DMS79 (cell line): Measurements from ENCODE around the gene FCMR.

ENCODE experiments used
- DNase-seq: peaks from one replicate; lab custom pipeline; 2025; lab: John Stamatoyannopoulos, UW

FCMR gene

DNA sequence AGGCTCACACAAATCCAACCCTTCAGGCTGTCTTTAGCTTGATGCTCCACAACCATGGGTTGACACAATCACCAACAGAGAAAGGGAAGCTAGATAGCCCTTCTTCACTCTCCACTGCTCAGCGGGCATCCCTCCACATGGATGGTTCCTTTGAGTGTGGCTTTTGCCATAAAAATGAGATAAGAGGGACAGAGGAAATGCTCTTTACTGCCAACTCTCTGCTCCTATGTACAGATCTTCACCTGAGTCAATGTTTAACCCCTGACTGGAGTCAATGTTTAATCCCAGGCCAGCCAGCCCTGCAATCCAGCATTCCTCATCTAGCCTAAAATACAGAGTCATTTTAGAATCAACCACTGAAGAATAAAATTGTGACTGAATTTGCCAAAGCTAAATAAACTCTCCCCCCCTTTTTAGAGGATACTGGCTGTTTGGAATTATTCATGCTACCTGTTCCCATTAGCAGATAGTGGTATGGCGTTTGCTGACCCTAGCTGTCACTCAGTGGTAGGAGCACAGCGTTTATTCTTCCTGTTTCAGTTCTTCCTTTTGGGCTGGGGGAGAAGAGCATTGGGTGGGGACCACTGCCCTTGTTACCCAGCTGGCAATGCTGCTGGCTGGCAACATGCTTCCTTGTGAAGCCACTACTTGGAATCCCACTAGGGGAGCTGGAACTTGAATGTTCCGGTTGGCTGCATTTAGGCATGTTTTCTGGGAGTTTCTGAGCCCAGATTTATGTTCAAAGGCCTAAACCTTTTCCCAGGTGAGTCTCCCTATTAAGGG is 29.8 kb upstream of the FCMR start:
- no peak for DNase-seq

DNA sequence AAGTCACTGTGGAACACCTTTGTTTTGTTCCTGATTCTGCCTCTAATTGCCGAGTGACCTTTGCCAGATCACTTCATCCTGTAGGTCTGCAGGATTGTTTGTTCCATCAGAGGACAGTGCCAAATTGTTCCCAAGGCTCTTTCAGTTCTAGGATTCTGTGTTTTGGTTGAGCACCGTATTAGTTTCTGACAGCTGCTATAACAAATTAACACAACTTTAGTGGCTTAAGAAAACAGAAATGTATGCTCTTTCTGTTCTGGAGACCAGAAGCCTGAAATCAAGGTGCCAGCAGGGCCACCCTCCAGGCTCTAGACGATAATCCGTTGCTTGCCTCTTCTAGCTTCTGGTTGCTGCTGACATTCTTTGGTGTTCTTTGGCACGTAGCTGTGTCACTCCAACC is 27.9 kb upstream of the FCMR start:
- DNase-seq, result no peak

DNA sequence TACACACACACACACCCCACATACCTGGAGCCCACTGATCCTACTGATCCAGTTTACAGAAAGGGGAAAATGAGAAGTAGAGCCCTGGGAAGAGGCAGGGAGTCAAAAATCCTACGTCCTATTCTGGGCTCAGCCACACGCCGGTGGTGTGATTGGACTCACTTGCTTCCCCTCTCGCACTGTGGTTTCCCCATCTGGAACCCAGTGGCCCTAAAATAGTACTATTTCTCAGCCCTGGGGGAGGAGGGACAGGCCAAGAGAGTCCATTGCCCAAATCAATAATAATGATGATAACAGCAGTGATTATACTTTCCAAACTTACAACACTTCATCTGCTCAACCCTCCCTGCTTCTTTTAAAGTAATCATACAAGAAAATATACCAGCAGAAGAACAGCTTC is 27.5 kb upstream of the FCMR start:
- no peak for DNase-seq

DNA sequence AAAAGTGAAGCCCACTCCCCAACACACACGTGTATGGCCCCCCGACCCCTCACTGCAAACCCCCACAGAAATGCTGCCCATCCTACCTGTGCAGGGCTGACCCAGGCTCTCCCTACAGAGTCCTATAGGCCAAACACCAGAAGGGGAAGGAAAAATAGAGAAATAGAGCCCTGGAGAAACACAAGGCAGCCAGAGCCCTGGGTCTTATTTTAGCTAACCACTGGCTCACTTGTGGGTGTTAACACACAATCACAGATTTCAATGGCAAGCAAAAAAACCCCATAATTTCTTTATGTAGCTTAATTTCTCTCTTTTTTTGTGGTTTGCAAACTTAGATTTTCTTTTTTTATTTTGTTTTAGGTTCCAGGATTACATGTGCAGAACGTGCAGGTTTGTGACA is 25.5 kb upstream of the FCMR start:
- DNase-seq, result no peak

DNA sequence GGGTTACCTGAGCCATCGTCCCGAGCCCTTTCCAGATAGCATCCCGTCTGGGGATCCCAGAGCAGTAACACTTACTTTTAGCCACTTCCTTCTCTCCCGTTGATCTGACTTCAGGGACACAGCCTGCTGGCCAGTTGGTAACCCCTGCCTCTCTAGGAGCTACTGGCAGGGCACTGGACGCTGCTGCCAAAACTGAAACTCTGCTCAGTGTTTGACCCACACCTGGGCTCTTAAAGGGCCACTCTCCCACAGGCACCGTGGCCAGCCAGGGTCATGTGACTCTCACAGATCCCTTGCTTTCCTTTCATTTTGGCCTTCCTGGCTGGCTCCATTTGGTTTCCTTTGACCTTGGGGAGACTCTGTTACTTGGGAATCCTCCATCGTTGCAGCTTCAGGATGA is 24.5 kb upstream of the FCMR start, which contains the start of gene PIGR:
Gene PIGR, minus strand, starts transcription at position 206 of the 400 bp plus-strand sequence. CDS start 5,935 bp downstream, outside the sequence.
- no peak for DNase-seq

DNA sequence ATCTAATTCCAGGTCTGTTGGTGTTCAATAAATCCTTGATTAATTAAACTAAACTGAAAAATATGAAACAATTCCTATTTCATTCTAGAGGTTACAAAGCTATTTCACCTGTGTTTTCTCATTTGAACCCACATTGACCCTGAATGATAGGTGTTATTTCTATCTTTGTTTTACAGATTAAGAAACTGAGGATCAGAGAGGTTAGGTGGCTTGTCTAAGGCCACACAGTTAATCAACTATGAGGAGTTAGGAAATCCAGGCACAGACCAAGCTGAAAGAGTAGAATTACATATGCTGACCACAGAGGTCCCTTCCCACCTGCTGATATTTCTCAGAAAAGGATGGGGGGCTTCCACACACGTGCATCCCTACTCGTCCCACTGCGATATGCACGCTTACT is 24.0 kb upstream of the FCMR start:
- DNase-seq, result no peak

DNA sequence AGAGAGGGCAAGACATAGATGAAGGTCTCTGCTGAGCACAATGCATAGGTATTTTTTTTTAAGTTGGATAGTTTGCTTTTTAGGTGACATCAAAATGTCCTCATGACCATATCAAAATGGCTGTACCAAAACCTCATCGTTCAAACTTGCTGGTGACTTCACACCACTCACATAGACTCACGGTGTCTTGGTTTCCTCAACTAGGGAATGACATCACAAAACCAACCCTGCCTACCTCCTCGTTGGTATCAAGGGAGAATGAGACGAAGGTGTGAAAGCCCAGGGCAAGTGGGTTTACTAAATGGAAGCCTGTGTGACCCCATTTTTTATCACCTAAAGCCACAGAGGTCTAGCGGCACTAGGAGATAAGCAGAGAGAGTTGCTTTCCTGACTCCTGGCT is 23.0 kb upstream of the FCMR start:
- DNase-seq, result no peak

DNA sequence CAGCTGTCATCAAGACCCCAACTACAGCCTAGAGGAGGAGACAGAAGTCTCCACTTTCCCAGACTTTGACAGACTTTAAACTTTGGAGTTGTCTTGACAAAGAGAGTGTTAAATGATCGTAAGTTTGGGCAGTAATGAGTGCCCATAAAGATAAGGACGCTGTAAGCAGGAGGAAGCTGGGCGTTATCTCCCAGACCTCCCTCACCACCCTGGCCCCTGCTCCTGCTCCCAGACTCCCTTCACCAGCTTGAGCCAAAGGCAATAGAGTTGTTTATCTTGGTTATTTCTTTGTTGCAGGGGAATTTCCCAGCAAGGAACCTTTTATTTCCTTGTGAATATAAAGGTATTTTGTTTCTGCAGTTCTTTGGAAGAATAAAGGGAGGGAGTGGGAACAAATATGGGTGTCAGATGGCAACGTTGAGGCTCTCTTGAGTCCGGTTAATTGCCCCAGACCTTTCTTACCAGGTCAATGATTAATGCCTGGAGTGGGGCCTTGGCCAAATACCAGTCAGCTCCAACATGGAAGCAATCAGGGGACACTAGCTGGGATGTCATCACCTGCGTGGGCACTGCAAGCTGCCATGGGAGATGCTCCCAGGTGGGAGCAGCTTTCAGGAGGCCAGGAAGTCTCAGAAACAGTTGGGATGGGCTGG is 20.2 kb upstream of the FCMR start:
- no peak for DNase-seq

DNA sequence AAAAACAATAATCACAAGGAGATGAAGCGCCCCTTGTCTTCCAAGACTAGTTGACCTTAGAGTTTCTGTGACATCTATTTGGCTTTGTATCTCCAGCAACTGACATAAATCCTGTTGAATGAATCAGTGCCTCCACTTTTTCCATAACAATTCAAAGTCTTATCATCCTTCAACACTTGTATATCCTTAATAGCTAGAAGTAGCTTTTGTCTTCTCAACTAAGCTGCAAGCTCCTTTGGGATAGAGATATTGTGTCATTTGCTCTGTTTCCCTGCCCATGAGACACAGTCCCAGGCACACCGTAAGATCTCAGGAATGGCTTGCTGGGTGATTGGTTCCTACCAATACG is 18.8 kb upstream of the FCMR start:
- no peak for DNase-seq

DNA sequence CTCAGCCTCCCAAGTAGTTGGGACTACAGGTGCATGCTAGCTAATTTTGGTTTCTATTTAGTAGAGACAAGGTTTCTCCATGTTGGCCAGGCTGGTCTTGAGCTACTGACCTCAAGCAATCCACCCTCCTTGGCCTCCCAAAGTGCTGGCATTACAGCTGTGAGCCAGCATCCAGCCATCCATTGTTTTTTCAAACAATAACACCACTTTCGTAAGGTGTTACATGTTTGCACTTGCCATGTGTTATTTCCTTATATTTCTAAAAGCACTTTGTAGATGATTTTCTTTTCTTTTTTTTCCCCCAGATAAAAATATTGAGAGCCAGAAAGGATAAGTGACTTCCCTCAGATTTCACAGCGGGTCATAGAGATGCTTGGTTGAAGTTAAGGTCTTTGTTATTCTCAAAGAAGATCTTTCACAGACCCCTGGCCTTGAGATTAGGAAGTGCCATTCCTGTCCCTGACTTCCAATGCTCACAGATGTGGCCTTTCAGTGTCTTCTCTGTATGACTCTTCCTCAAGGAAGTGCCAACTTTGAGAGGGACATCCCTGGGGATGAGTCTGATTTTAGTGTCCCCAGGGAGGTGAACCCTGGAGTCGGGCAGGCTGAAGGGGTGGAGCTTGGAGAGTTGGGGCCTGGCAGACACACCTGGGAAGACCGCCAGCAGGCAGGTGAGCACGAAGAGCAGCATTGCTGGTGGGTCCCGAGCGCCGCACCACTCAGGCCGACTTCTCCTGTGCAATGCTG is 18.3 kb upstream of the FCMR start:
- no peak for DNase-seq

DNA sequence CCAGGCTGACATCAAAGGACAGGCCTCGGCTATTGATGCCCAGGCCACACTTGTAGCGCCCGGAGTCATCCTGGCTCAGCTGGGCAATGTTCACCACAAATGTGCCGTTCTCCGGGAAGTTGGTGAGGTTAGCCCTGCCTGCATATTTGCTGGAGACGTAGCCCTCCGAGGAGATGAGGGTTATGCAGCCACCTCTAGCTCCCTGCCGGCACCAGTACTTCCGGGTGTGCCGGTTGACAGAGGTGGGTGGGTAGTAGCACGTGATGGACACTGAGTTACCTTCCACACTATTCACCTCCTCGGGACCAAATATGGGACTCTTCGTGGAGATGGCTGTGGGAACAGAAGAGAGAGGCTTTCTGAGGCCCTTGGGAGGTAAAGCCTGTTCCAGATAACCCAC is 17.4 kb upstream of the FCMR start:
- DNase-seq, result no peak

DNA sequence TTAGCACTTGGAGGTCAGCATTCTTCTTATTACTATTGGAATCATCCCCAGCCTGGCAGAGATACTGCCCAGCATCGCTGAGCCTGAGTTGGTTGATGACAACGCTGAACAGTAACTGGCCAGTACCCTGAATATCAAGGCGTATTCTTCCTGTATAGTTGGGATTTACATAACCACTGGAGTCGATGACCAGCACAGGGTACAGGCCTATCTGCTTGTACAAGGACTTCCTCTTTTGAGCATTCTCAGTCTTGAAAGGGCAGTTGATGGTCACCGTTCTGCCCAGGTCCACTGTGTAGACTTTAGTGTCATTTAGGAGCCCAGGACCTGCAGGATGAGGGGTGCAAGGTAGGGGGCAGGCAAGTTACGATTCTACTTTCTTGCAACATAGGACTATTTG is 15.7 kb upstream of the FCMR start:
- no peak for DNase-seq

DNA sequence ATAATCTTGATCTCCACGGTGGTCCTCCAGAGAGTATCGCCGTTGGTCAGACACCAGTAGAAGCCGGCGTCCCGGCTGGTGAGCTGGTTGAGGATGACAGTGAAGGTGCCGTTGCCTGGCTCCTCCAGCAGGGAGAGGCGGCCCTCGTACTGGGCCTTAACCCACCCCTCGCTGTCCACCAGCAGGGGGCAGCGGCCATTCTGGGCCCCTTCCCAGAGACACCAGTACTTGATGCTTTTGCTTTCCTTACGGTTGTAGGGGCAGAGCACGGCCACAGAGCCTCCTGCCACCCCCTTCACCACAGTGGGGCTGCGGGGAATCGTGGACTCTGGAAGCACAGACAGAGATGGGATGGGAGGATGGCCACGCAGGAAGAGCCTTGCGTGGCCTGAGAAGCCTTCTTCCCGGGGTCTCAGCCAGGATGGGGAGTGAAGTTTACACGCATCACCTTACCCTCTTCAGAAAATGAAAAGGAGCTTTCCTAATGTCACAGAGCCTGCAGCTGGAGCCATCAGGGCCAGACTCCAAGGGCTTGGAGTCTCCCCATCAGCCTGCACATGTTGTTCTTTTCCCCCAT is 13.8 kb upstream of the FCMR start:
- DNase-seq, result no peak

DNA sequence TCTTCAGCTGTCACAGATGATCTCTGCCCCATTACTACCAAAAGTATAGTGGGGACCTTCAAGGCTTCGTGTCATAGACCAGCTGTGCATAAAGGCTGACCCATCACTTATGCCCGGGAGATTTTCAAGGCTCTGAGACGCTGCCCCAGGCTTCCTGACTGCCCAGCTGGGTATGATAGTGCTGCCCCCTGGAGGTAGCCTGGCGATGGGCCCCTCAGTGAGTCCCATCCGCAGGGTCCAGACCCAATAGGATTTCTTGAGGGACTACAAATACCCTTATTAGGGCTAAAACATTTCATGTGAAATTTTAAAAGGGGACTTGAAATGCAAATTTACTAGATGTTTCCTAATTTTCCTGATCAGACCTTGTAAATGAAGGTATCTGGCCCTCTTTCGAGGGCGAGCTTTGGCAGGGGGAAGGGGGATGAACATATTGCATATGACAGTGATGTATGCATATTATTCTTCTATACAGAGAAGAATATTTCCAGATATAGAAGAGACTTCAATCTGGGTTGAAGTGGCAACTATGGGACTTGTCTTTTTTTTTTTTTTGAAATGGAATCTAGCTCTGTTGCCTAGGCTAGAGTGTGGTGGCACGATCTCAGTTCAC is 11.7 kb upstream of the FCMR start:
- DNase-seq, result no peak

DNA sequence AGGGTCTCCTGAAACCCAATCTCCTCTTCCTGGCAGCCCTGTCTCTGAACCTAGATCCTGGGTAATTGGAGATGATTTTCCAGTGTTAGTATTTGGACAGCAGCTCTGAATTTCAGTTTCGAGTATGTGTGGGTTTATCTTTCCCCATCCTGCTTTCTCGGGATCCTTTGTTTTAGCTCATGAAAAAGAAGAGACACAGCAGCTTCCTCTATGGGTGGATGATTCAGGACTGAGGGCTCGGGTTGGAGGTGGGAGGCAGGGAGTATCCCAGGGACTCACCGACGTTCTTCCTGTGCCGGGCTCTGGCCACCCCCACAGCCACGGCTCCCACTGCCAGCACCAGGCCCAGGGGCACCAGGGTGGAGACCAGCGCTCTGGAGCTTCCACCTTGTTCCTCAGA is 10.4 kb upstream of the FCMR start:
- no peak for DNase-seq

DNA sequence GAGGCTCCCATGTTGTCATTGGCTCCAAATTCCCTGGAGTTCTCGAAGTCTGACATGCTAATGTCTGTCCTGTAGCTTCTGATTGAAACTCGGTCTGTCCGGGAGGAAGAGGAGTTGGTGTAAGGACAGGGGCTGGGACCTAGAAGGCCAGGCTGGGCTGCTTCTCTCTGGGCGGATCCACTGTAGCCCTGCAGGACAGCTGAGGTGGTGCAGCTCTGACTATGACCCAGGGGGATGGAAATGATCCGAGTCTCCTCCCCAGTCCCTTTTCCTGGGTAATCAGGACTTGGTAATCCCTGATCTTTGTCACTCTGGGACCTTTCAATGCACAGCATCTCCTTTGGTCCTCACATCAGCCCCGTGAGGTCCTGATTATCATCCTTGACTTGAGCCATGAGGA is 10.0 kb upstream of the FCMR start:
- DNase-seq, result no peak

DNA sequence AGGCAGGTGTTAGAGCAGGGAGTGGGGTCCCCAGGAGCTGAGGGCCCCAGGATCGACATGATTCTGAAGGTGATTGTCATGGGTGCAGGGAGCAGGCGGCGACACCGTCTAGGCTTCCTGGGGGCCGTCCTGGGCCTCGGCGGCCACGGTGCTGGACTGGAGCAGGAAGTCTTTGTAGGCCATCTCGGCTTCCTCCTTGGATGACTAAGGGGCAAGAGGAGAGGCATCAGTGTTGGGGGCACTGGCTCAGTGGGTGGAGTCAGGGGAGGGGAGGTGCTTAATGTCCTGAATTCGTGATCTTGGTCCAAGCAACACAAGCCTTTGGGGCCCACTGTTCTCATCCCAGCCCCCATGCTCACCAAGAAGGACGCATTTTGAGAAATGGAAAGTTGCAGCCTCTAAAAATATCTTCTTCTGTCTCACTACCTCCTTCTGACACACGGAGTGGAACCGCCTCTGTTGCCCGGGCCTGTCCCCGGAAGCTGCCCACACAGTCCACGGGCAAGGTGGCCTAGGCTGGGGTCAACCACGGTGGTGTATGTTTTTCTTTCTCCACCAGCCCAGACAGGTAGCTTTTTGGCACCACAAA is 8.6 kb upstream of the FCMR start:
- DNase-seq, result no peak

DNA sequence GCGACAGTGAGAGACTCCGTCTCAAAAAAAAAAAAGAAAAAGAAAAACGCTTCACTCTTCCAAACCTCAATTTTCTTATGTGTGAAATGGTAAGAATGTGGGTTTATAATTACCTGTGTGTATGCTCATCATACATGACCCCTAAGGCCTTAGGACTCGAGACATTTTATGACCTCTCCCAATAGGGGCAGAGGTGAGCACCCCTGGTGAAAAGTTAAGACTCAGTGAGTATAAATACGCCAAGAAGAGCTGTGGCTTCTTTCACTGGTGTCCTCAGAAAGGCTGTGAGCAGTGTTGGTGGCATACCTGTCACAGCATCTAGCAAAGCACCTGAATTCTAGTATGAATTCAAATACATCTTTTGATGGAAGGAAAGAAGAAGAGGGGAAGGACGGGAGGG is 7.8 kb upstream of the FCMR start:
- no peak for DNase-seq

DNA sequence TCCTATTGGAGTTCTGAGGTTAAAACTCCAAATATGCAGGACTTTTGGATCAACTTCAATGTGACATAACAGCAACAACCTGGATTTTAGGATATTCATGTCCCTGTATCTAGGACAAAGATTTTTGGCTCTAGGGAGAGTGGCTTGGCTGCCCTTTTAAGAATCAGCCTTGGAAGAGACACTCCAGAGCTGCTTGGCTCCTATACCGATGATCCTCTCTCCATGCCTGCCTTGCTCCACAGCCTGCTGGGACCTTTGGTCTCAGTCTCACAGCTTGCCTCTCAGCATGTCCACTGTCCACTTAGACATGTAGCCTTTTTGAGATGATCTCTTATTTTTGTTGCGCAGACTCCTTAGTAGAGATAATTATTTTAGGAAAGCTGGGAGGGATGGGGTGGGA is 4.5 kb upstream of the FCMR start:
- DNase-seq, result no peak

DNA sequence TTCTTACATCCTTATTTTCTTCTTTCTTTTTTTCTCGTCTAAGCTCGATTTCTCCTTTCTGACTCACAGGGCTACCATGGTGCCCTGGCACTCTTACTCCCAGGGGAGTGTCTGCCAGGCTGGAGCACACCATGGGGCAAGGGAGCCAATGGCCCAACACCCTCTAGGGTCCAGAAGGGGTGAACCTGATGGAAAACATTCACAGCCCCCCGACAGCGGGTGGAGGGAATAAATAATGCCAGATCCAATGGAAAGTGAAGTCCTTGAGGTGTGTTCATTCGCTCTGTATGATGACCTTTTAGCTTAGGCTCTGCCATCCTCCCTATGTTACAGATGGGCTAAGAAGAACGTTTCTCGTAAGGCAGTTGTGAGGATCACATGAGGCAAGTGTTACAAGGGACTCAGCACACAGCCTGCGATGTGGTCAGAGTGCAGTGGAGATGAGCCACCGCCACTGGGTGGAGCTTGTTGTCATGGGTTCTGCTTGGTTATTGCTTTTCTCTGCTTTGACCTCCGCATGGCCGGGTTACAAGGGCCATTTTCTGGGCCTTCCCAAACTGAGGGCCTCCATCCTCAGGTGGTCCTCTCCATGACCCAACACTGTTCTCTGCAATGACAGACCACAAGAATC is 3.5 kb upstream of the FCMR start:
- DNase-seq, result no peak

DNA sequence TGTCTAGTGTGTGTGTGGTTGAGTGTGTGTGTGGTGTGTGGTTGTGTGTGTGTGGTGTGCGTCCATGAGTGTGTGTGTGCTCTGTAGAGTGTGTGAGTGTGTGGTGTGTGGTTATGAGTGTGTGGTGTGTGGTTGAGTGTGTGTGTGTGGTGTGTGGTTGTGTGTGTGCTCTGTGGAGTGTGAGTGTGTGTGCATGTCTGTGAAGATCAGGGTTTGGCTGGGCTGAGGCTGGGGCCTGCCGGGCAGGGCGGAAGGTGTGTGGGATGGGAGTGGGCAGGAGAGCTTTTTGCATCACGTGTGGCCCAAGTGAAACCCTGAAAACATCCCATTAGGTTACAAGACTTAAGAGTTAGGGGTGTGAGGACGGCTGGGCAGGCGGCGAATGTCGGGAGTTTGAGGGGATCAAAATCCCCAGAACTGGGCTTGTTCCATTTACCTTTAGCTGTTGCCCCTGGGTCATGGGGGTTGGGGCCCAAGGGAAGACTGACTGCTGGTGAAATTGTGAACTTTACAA is 2.9 kb upstream of the FCMR start:
- DNase-seq, result no peak
